ENCODE measurements around the gene PIM1. TPM values are rescaled to one million over a fixed set of nuclear protein-coding genes. Genes with fewer than 3 reads are reported as not detected.

The PIM1 gene
- total RNA-seq, 1 donor from 2014 or later: 9.1 TPM

DNA sequence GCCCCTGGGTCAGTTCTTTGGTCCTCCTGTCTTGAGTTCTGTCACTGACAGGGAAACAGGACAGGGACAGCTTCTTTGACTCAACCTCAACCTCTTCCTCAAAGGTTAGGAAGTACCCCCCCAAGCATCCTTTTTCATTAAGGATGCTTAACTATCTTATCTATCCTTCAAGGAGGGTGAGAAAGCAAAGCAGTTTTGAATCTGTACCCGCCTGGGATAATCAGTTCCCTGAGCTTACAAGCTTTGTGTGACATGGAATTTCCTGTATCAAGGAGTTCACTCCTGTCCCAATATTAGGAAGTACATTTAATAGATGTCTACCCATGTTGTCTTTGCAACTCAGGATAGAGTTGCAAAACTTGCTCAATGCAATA, 31.1 kb upstream of the PIM1 start:
- H3K36me3 Mint-ChIP-seq: no peaks in the 10 kb centered on the region

DNA sequence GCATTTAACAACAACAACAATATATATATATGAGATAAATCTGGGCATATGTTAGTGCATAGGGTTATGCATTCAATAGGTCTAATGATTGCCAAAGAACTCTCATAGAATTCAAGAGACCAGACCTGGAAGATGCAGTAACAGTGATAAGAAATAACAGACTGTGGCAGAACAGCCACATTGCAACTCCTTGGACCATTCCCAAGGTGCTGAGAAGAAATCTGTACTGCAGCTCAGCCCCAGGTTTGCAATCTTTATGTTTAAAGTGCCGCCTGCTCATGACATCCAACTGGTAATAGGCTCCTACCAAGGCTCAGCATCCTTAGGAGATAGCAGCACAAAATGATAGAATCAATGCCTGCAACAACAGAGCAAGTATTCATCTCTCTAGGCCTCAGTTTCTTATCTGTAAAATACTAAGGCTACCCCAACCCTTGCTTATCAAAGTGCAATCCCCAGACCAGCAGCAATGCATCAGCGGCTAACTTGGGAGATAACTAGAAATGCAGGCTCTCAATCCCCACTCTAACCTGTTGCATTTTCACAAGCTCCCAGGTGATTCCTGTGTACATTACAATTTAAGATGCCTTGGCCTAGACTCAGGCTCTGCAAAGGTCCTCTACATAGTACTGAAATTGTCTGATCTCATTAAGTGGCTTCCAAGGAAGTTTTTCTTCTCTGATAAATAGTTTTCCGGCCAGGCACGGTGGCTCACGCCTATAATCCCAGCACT, 30.6 kb upstream of the PIM1 start:
- Mint-ChIP-seq H3K4me3 (peak overlapping the region; percentile 42), H3K27ac (peak overlapping the region; percentile 51), H3K4me1 (peaks cover 84% of the 10 kb centered on the region), H3K9me3 (peaks cover 3% of the 10 kb centered on the region), H3K27me3 (ENCODE audit: insufficient read depth, low read depth) (peaks cover 6% of the 10 kb centered on the region), H3K36me3 (no peaks in the 10 kb centered on the region)
- Histone ChIP-seq H3F3A (ENCODE audit: low read depth) (peaks cover 86% of the 10 kb centered on the region), H3K79me2 (ENCODE audit: low read depth) (peaks cover 26% of the 10 kb centered on the region), H3K36me3 (no peaks in the 10 kb centered on the region), H3K27ac (no peak overlapping the region), H2AFZ (replicated peaks) (no peak overlapping the region), H4K20me1 (ENCODE audit: low read depth) (no peaks in the 10 kb centered on the region), H3K4me1 (peaks cover 46% of the 10 kb centered on the region), H3K9me3 (ENCODE audit: low read depth) (no peaks in the 10 kb centered on the region), H3K27me3 (no peaks in the 10 kb centered on the region), H3K4me3 (no peak overlapping the region), H3K4me2 (no peak overlapping the region), H3K9ac (no peak overlapping the region)
- no peak for DNase-seq (ENCODE audit: low spot score)
- TF ChIP-seq, protein P1, sequence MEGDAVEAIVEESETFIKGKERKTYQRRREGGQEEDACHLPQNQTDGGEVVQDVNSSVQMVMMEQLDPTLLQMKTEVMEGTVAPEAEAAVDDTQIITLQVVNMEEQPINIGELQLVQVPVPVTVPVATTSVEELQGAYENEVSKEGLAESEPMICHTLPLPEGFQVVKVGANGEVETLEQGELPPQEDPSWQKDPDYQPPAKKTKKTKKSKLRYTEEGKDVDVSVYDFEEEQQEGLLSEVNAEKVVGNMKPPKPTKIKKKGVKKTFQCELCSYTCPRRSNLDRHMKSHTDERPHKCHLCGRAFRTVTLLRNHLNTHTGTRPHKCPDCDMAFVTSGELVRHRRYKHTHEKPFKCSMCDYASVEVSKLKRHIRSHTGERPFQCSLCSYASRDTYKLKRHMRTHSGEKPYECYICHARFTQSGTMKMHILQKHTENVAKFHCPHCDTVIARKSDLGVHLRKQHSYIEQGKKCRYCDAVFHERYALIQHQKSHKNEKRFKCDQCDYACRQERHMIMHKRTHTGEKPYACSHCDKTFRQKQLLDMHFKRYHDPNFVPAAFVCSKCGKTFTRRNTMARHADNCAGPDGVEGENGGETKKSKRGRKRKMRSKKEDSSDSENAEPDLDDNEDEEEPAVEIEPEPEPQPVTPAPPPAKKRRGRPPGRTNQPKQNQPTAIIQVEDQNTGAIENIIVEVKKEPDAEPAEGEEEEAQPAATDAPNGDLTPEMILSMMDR (IDR thresholded peaks at IDR 0.05): no peak
- TF ChIP-seq EZH2phosphoT487 (IDR thresholded peaks at IDR 0.05) (no peak), EZH2 (IDR thresholded peaks at IDR 0.05) (no peak)

More for the DNA sequence above, 31.1 kb upstream of the PIM1 start:
- peaks cover 8% of the 10 kb centered on the region for H3K27me3 Mint-ChIP-seq (ENCODE audit: insufficient read depth, low read depth)
- H3K4me3 ChIP-seq: no peak overlapping the region
- H3K9me3 Mint-ChIP-seq: peaks cover 3% of the 10 kb centered on the region
- H3K9ac ChIP-seq: no peak overlapping the region
- peaks cover 85% of the 10 kb centered on the region for H3K4me1 Mint-ChIP-seq
- peaks cover 90% of the 10 kb centered on the region for H3F3A ChIP-seq (ENCODE audit: low read depth)
- peak overlapping the region; percentile 99 for H3K27ac ChIP-seq
- H3K4me2 ChIP-seq: no peak overlapping the region
- no peaks in the 10 kb centered on the region for H3K9me3 ChIP-seq (ENCODE audit: low read depth)
- H4K20me1 ChIP-seq (ENCODE audit: low read depth): no peaks in the 10 kb centered on the region
- H3K4me1 ChIP-seq: peaks cover 47% of the 10 kb centered on the region
- TF ChIP-seq, protein P1 (IDR thresholded peaks at IDR 0.05): no peak
- TF ChIP-seq EZH2 (IDR thresholded peaks at IDR 0.05) (no peak), EZH2phosphoT487 (IDR thresholded peaks at IDR 0.05) (no peak)
- H3K27me3 ChIP-seq: no peaks in the 10 kb centered on the region
- H2AFZ ChIP-seq (replicated peaks): no peak overlapping the region
- H3K4me3 Mint-ChIP-seq: peak overlapping the region; percentile 42
- H3K36me3 ChIP-seq: no peaks in the 10 kb centered on the region
- H3K27ac Mint-ChIP-seq: peak overlapping the region; percentile 100
- H3K79me2 ChIP-seq (ENCODE audit: low read depth): peaks cover 31% of the 10 kb centered on the region
- no peak for DNase-seq (ENCODE audit: low spot score)

DNA sequence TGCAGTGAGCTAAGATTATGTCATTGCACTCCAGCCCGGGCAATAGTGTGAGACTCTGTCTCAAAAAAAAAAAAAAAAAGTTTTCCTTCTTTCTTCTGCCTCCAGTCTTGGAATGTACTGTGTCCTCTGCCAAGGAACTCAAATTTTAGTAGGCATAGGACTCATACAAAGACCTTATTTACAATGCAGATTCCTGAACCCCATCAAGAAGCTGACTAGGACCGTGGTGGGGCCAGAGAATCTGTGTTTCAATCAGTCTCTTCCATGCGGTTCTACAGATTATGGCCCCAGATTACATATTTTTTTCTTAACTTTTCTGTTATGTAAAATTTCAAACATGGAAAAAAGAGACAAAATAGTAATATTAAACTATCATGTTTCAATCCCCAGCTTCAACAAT, 29.8 kb upstream of the PIM1 start:
- no peaks in the 10 kb centered on the region for H4K20me1 ChIP-seq (ENCODE audit: low read depth)
- H3K4me2 ChIP-seq: no peak overlapping the region
- no peaks in the 10 kb centered on the region for H3K36me3 ChIP-seq
- no peak overlapping the region for H3K27ac ChIP-seq
- H3K79me2 ChIP-seq (ENCODE audit: low read depth): peaks cover 18% of the 10 kb centered on the region
- Mint-ChIP-seq H3K36me3 (no peaks in the 10 kb centered on the region), H3K9me3 (peaks cover 3% of the 10 kb centered on the region), H3K4me3 (no peak overlapping the region), H3K27me3 (ENCODE audit: insufficient read depth, low read depth) (peaks cover 6% of the 10 kb centered on the region), H3K27ac (peak overlapping the region; percentile 72), H3K4me1 (peaks cover 78% of the 10 kb centered on the region)
- no peak for DNase-seq (ENCODE audit: low spot score)
- H3K4me1 ChIP-seq: peaks cover 46% of the 10 kb centered on the region
- no peaks in the 10 kb centered on the region for H3K27me3 ChIP-seq
- no peaks in the 10 kb centered on the region for H3K9me3 ChIP-seq (ENCODE audit: low read depth)
- no peak overlapping the region for H3K9ac ChIP-seq
- H2AFZ ChIP-seq (replicated peaks): no peak overlapping the region
- H3F3A ChIP-seq (ENCODE audit: low read depth): peaks cover 81% of the 10 kb centered on the region
- H3K4me3 ChIP-seq: no peak overlapping the region
- TF ChIP-seq, protein P1 (IDR thresholded peaks at IDR 0.05): no peak
